ENCODE results near the gene PRSS8. TPM values are rescaled to one million over a fixed set of nuclear protein-coding genes. Genes with fewer than 3 reads are reported as not detected.
A peak's percentile ranks its signal among the peaks of the same experiment; 100 is the strongest.

PRSS8 gene
- polyA plus RNA-seq, 3 donors: 0.15 TPM; not detected in 2

DNA sequence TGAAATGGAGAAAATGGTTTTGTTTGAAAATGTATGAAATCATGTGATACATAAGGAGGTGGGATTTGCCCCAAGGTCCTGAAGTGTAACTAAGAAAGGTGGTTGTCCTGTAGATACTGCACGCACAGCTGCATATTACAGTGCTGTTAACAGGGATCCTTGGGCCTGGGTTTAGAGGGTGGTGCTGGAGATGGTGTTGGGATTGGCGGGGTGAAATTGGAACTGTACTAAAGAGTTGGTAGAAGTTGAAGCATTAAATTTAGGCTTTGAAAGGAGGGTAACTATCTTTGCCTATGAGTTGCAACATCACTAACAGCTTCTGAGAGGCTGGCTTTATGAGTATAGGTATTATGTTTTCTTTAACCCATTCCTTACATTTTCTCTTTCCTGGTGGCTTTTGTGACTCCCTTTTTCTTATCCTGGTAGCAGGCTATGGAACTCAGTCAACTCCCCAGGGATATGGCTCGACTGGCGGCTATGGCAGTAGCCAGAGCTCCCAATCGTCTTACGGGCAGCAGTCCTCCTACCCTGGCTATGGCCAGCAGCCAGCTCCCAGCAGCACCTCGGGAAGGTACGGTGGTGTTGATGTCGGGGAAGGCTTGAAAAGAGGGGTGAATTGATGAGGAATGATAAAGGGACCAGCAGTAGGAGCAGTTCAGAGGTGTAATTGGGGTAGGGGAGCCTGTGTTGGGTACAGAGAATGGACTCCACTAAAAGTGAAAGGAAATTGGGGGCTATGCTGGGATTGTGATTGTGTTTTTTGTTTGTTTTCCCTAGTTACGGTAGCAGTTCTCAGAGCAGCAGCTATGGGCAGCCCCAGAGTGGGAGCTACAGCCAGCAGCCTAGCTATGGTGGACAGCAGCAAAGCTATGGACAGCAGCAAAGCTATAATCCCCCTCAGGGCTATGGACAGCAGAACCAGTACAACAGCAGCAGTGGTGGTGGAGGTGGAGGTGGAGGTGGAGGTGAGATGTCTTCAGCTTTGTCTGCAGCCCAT lies 48.2 kb upstream of the PRSS8 start:
- Histone ChIP-seq H2AFZ (ENCODE audit: insufficient read depth, low read depth, low read length, poor library complexity, severe bottlenecking) (no peak overlapping the region), H3K27me3 (ENCODE audit: control insufficient read depth in 2 of 2, insufficient read depth in 2 of 2, low read length in 2 of 2) (no peaks in the 10 kb centered on the region), H3K36me3 (replicated peaks in 1 of 2; ENCODE audit: control insufficient read depth in 1 of 2, insufficient read depth in 2 of 2, low read length in 2 of 2) (peaks cover 57 to 67% of the 10 kb centered on the region in 2 donors), H3K4me2 (replicated peaks; ENCODE audit: extremely low read depth, low read length, poor library complexity, severe bottlenecking) (no peak overlapping the region), H3K9ac (ENCODE audit: insufficient read depth, low read length, poor library complexity, severe bottlenecking) (no peak overlapping the region), H3K4me1 (ENCODE audit: control insufficient read depth in 1 of 2, insufficient read depth in 2 of 2, low read length in 2 of 2) (peaks cover 55 to 59% of the 10 kb centered on the region in 2 donors), H3K4me3 (replicated peaks in 1 of 3; ENCODE audit: low read depth in 2 of 3, low read length in 3 of 3) (no peak overlapping the region), H4K20me1 (ENCODE audit: insufficient read depth, low read length) (peaks cover 87% of the 10 kb centered on the region), H3K27ac (ENCODE audit: low read depth in 1 of 2, low read length in 2 of 2) (peak overlapping the region in 1 of 2 donors; percentile 7), H3K9me3 (replicated peaks in 1 of 2; ENCODE audit: control insufficient read depth in 1 of 2, insufficient read depth in 1 of 2, low read length in 2 of 2) (no peaks in the 10 kb centered on the region), H3K79me2 (ENCODE audit: insufficient read depth, low read length) (peaks cover 87% of the 10 kb centered on the region)
- H3K4me1 Mint-ChIP-seq: peaks cover 62% of the 10 kb centered on the region
- DNase-seq: no peak
- intact Hi-C loops (cut with micrococcal nuclease): loop anchor here in 1 of 2 donors (5.0 kb wide), 1 partner anchor 174 kb away; the partner anchor contains the start of gene ITGAX
- 94% methylated on average over 9 of the region's 10 CpGs for WGBS (ENCODE audit: insufficient coverage)
- no peak overlapping the region for H3K4me3 Mint-ChIP-seq
- peak overlapping the region; percentile 22 to 67 (median 30) for H3K27ac Mint-ChIP-seq
- H3K27me3 Mint-ChIP-seq (ENCODE audit: low read depth in 3 of 3): peaks cover 0 to 2% (median 0%) of the 10 kb centered on the region in 3 donors
- H3K9me3 Mint-ChIP-seq: no peaks in the 10 kb centered on the region
- TF ChIP-seq, protein P1, sequence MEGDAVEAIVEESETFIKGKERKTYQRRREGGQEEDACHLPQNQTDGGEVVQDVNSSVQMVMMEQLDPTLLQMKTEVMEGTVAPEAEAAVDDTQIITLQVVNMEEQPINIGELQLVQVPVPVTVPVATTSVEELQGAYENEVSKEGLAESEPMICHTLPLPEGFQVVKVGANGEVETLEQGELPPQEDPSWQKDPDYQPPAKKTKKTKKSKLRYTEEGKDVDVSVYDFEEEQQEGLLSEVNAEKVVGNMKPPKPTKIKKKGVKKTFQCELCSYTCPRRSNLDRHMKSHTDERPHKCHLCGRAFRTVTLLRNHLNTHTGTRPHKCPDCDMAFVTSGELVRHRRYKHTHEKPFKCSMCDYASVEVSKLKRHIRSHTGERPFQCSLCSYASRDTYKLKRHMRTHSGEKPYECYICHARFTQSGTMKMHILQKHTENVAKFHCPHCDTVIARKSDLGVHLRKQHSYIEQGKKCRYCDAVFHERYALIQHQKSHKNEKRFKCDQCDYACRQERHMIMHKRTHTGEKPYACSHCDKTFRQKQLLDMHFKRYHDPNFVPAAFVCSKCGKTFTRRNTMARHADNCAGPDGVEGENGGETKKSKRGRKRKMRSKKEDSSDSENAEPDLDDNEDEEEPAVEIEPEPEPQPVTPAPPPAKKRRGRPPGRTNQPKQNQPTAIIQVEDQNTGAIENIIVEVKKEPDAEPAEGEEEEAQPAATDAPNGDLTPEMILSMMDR (IDR thresholded peaks at IDR 0.05): no peak
- H3K36me3 Mint-ChIP-seq: peaks cover 65 to 68% of the 10 kb centered on the region in 2 donors

DNA sequence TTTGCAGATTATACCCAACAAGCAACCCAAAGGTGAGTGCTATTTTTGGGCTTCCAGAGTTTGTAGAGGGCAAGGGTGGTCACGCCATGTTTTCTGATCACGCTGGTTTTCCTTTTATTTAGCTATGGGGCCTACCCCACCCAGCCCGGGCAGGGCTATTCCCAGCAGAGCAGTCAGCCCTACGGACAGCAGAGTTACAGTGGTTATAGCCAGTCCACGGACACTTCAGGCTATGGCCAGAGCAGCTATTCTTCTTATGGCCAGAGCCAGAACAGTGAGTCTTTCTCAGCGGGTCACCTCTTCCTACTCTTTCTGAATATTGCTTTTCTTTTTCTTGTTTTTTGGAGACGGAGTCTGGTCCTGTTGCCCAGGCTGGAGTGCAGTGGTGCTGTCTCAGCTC lies 46.9 kb upstream of the PRSS8 start:
- H3K4me1 Mint-ChIP-seq: peaks cover 67% of the 10 kb centered on the region
- TF ChIP-seq, protein P1 (IDR thresholded peaks at IDR 0.05): no peak
- peaks cover 77% of the 10 kb centered on the region for H3K79me2 ChIP-seq (ENCODE audit: insufficient read depth, low read length)
- peaks cover 0 to 2% (median 0%) of the 10 kb centered on the region in 3 donors for H3K27me3 Mint-ChIP-seq (ENCODE audit: low read depth in 3 of 3)
- H3K27ac Mint-ChIP-seq: peak overlapping the region in 6 of 7 donors; percentile 37 to 100 (median 68)
- H3K27me3 ChIP-seq (ENCODE audit: control insufficient read depth in 2 of 2, insufficient read depth in 2 of 2, low read length in 2 of 2): no peaks in the 10 kb centered on the region
- H3K4me3 ChIP-seq (replicated peaks in 1 of 3; ENCODE audit: low read depth in 2 of 3, low read length in 3 of 3): peak overlapping the region in 1 of 3 experiments; percentile 98
- no peak overlapping the region for H2AFZ ChIP-seq (ENCODE audit: insufficient read depth, low read depth, low read length, poor library complexity, severe bottlenecking)
- peaks cover 52 to 54% of the 10 kb centered on the region in 2 donors for H3K36me3 Mint-ChIP-seq
- peak overlapping the region; percentile 99 for H3K4me2 ChIP-seq (replicated peaks; ENCODE audit: extremely low read depth, low read length, poor library complexity, severe bottlenecking)
- no peak for DNase-seq
- H4K20me1 ChIP-seq (ENCODE audit: insufficient read depth, low read length): peaks cover 74% of the 10 kb centered on the region
- H3K4me1 ChIP-seq (ENCODE audit: control insufficient read depth in 1 of 2, insufficient read depth in 2 of 2, low read length in 2 of 2): peaks cover 58 to 64% of the 10 kb centered on the region in 2 donors
- peak overlapping the region in 1 of 2 donors; percentile 95 for H3K27ac ChIP-seq (ENCODE audit: low read depth in 1 of 2, low read length in 2 of 2)
- intact Hi-C loops (cut with micrococcal nuclease): loop anchor here in 1 of 2 donors (5.0 kb wide), 1 partner anchor 175 kb away; the partner anchor contains the start of gene ITGAX
- H3K9me3 ChIP-seq (replicated peaks in 1 of 2; ENCODE audit: control insufficient read depth in 1 of 2, insufficient read depth in 1 of 2, low read length in 2 of 2): no peaks in the 10 kb centered on the region
- WGBS (ENCODE audit: insufficient coverage): 53% methylated on average over 5 of the region's 7 CpGs
- H3K9ac ChIP-seq (ENCODE audit: insufficient read depth, low read length, poor library complexity, severe bottlenecking): no peak overlapping the region
- peaks cover 0 to 3% (median 0%) of the 10 kb centered on the region in 7 donors for H3K9me3 Mint-ChIP-seq
- peaks cover 43 to 53% of the 10 kb centered on the region in 2 donors for H3K36me3 ChIP-seq (replicated peaks in 1 of 2; ENCODE audit: control insufficient read depth in 1 of 2, insufficient read depth in 2 of 2, low read length in 2 of 2)
- H3K4me3 Mint-ChIP-seq: peak overlapping the region; percentile 93 to 94
